Vagina (tissue), 2 donors: Measurements from ENCODE around the gene CSF3R.

Experiments
- CTCF ChIP-seq, 3 experiments: fragments of 450-650 bp in 2 of 3; fragments of 200-600 bp in 1 of 3; sonication (generic) in 1 of 3; IDR thresholded peaks; one replicate each; pipeline ENCODE4 v1.5.1; 2017 to 2019; ENCODE audit warnings: antibody characterized with exemption in 3 of 3, mild to moderate bottlenecking in 2 of 3, moderate library complexity in 2 of 3
- POLR2A ChIP-seq, 2 donors: fragments of 450-650 bp; IDR thresholded peaks; one replicate each; pipeline ENCODE4 v1.6.1; 2017; ENCODE audit warnings: antibody characterized with exemption in 2 of 2, mild to moderate bottlenecking in 2 of 2, moderate library complexity in 2 of 2

GRCh38 chr1:36436821-36437220 lies 45.9 kb downstream of the CSF3R start:
- no peak for TF ChIP-seq POLR2A (IDR thresholded peaks at IDR 0.05)
- no peak for TF ChIP-seq CTCF (IDR thresholded peaks at IDR 0.05)
